H1 (cell line): ENCODE results near the gene BCHE. TPM values are rescaled to one million over a fixed set of nuclear protein-coding genes. Genes with fewer than 3 reads are reported as not detected.

ENCODE experiments used
- CTCF ChIA-PET: fragments of 300-600 bp; sonication (Branson Sonifier 250); formaldehyde crosslinking; loops from one replicate; lab custom pipeline; 2021; ENCODE audit not compliant: partially characterized antibody; lab: Charles Lee
- POLR2A ChIA-PET: fragments of 300-600 bp; sonication (Branson Sonifier 250); formaldehyde crosslinking; loops from one replicate; lab custom pipeline; 2021; ENCODE audit warnings: inconsistent platforms; ENCODE audit not compliant: partially characterized antibody; lab: Charles Lee
- DNase-seq, 2 experiments: peaks; one replicate each; pipeline versions ENCODE4 v3.0.0 to v3.0.0-alpha.2; 2010 to 2022; ENCODE audit warnings: low spot score in 2 of 2, low read depth in 1 of 2, mixed read lengths in 1 of 2
- FAIRE-seq: peaks from 2 replicates; lab custom pipeline; 2011; peaks lifted over from hg19 to GRCh38; lab: Jason Lieb, UNC
- H2AFZ ChIP-seq: 2 replicates; pipeline ENCODE4 v1.8.1; 2012; ENCODE audit warnings: low read length, inconsistent platforms
- H2AK5ac ChIP-seq: 2 replicates; pipeline ENCODE4 v1.6.1; 2013; ENCODE audit warnings: low read depth, low read length
- H2BK120ac ChIP-seq: replicated peaks from 2 replicates; pipeline ENCODE3; 2013; ENCODE audit warnings: low read depth, low read length, inconsistent platforms
- H2BK12ac ChIP-seq: 2 replicates; pipeline ENCODE4 v1.6.1; 2013; ENCODE audit warnings: low read depth, low read length
- H2BK15ac ChIP-seq: 2 replicates; pipeline ENCODE4 v1.6.1; 2013; ENCODE audit warnings: low read length
- H2BK20ac ChIP-seq: 2 replicates; pipeline ENCODE4 v1.6.1; 2013; ENCODE audit warnings: low read length
- H2BK5ac ChIP-seq: 2 replicates; pipeline ENCODE4 v1.6.1; 2013; ENCODE audit warnings: low read depth, low read length
- H3K14ac ChIP-seq: 2 replicates; pipeline ENCODE4 v1.6.1; 2013; ENCODE audit warnings: inconsistent platforms; ENCODE audit not compliant: insufficient read length
- H3K18ac ChIP-seq: 2 replicates; pipeline ENCODE4 v1.6.1; 2013; ENCODE audit warnings: low read length; ENCODE audit errors: extremely low read depth
- H3K23ac ChIP-seq: 2 replicates; pipeline ENCODE4 v1.6.1; 2013; ENCODE audit warnings: inconsistent platforms; ENCODE audit not compliant: insufficient read length
- H3K23me2 ChIP-seq: 2 replicates; pipeline ENCODE4 v1.6.1; 2013; ENCODE audit warnings: low read depth, low read length
- H3K27ac ChIP-seq: 2 replicates; pipeline ENCODE4 v1.6.1; 2011; ENCODE audit warnings: low read depth, low read length, inconsistent platforms
- H3K27me3 ChIP-seq, 4 experiments: replicated peaks in 1 of 4; 1 replicate in 1 of 4; 2 replicates in 3 of 4; pipeline versions ENCODE4 v1.6.1 to v1.8.1; 2011 to 2013; ENCODE audit warnings: low read length in 3 of 4, mild to moderate bottlenecking in 3 of 4, inconsistent platforms in 2 of 4, mixed read lengths in 2 of 4, moderate library complexity in 1 of 4; ENCODE audit not compliant: control insufficient read depth in 3 of 4, insufficient read depth in 3 of 4; ENCODE audit errors: extremely low read depth in 1 of 4
- H3K36me3 ChIP-seq, 4 experiments: 2 replicates each; pipeline versions ENCODE4 v1.6.1 to v1.8.1; 2011 to 2013; ENCODE audit warnings: mild to moderate bottlenecking in 4 of 4, low read length in 3 of 4, moderate library complexity in 2 of 4, control low read depth in 1 of 4, inconsistent platforms in 1 of 4; ENCODE audit not compliant: insufficient read depth in 4 of 4, control insufficient read depth in 2 of 4
- H3K4ac ChIP-seq: replicated peaks from 2 replicates; pipeline ENCODE3; 2013; ENCODE audit warnings: low read length, low read depth, mixed read lengths, inconsistent platforms; ENCODE audit not compliant: insufficient read length
- H3K4me1 ChIP-seq, 4 experiments: replicated peaks in 1 of 4; 1 replicate in 1 of 4; 2 replicates in 3 of 4; pipeline versions ENCODE4 v1.6.1 to v1.8.1; 2011 to 2013; ENCODE audit warnings: low read length in 3 of 4, inconsistent platforms in 2 of 4, mixed read lengths in 1 of 4; ENCODE audit not compliant: insufficient read depth in 4 of 4, control insufficient read depth in 3 of 4
- H3K4me2 ChIP-seq, 2 experiments: 2 replicates each; pipeline versions ENCODE4 v1.6.1 to v1.8.1; 2011 to 2013; ENCODE audit warnings: low read depth in 2 of 2, low read length in 2 of 2, control low read depth in 1 of 2, inconsistent platforms in 1 of 2, mild to moderate bottlenecking in 1 of 2; ENCODE audit not compliant: insufficient read depth in 1 of 2
- H3K4me3 ChIP-seq, 4 experiments: fragments of 200-600, 300-600 bp in 1 of 4; sonication (generic), shearing (Covaris generic), sonication (Bioruptor Twin) in 1 of 4; 2 replicates each; pipeline versions ENCODE4 v1.5.1 to v1.8.1; 2011 to 2016; ENCODE audit warnings: low read length in 4 of 4, low read depth in 3 of 4, control low read depth in 2 of 4, inconsistent platforms in 2 of 4, mild to moderate bottlenecking in 2 of 4, mixed read lengths in 1 of 4, moderate library complexity in 1 of 4; ENCODE audit not compliant: insufficient read depth in 2 of 4; ENCODE audit errors: extremely low read depth in 1 of 4
- H3K56ac ChIP-seq: replicated peaks from 2 replicates; pipeline ENCODE3; 2013; ENCODE audit warnings: low read depth, mild to moderate bottlenecking, mixed read lengths, low read length, inconsistent platforms; ENCODE audit not compliant: insufficient read length
- H3K79me1 ChIP-seq: 2 replicates; pipeline ENCODE4 v1.6.1; 2013; ENCODE audit warnings: low read depth, low read length, control low read depth
- H3K79me2 ChIP-seq, 2 experiments: 2 replicates each; pipeline versions ENCODE4 v1.6.1 to v1.8.1; 2012 to 2013; ENCODE audit warnings: low read length in 2 of 2, mild to moderate bottlenecking in 2 of 2, inconsistent platforms in 1 of 2; ENCODE audit not compliant: insufficient read depth in 2 of 2, control insufficient read depth in 1 of 2
- H3K9ac ChIP-seq, 4 experiments: replicated peaks in 1 of 4; 1 replicate in 1 of 4; 2 replicates in 3 of 4; pipeline versions ENCODE4 v1.6.1 to v1.8.1; 2011 to 2013; ENCODE audit warnings: low read depth in 3 of 4, low read length in 3 of 4, control low read depth in 2 of 4, mild to moderate bottlenecking in 2 of 4, moderate library complexity in 2 of 4, inconsistent platforms in 1 of 4; ENCODE audit errors: extremely low read depth in 1 of 4
- H3K9me3 ChIP-seq, 2 experiments: 2 replicates each; pipeline versions ENCODE4 v1.6.1 to v1.8.1; 2012 to 2013; ENCODE audit warnings: mild to moderate bottlenecking in 2 of 2, moderate library complexity in 2 of 2, control low read depth in 1 of 2, inconsistent platforms in 1 of 2, low read depth in 1 of 2, low read length in 1 of 2, mixed read lengths in 1 of 2; ENCODE audit not compliant: insufficient read depth in 2 of 2
- H4K20me1 ChIP-seq, 2 experiments: replicated peaks in 1 of 2; 2 replicates each; pipeline versions ENCODE3 to v1.8.1; 2011 to 2013; ENCODE audit warnings: inconsistent platforms in 2 of 2, low read length in 2 of 2, mild to moderate bottlenecking in 1 of 2; ENCODE audit not compliant: insufficient read depth in 2 of 2, control insufficient read depth in 1 of 2
- H4K5ac ChIP-seq: 2 replicates; pipeline ENCODE4 v1.6.1; 2013; ENCODE audit warnings: low read length, low read depth, mixed read lengths, inconsistent platforms; ENCODE audit not compliant: insufficient read length
- H4K8ac ChIP-seq: 2 replicates; pipeline ENCODE4 v1.8.0; 2013; ENCODE audit warnings: mild to moderate bottlenecking, moderate library complexity, low read length, inconsistent platforms; ENCODE audit not compliant: insufficient read depth; ENCODE audit errors: extremely low read depth
- H4K91ac ChIP-seq: replicated peaks from 2 replicates; pipeline ENCODE3; 2013; ENCODE audit warnings: low read length, mixed read lengths, inconsistent platforms; ENCODE audit not compliant: insufficient read length
- ASH2L ChIP-seq: fragments of 200-600, 300-600 bp; sonication (generic); IDR thresholded peaks from one replicate; pipeline ENCODE4 v1.7.1; 2017; ENCODE audit warnings: low read length
- BCL11A ChIP-seq, 2 experiments: IDR thresholded peaks; one replicate each; pipeline ENCODE4 v1.6.1; 2011; ENCODE audit warnings: low read depth in 2 of 2, low read length in 2 of 2, mild to moderate bottlenecking in 2 of 2
- BRCA1 ChIP-seq: IDR thresholded peaks from 2 replicates; pipeline ENCODE4 v1.6.1; 2012; ENCODE audit warnings: low read depth, low read length, improper control_type of control experiment
- CHD1 ChIP-seq: IDR thresholded peaks from 2 replicates; pipeline ENCODE4 v1.6.1; 2012; ENCODE audit warnings: low read depth, low read length, improper control_type of control experiment
- KDM4A ChIP-seq: IDR thresholded peaks from one replicate; pipeline ENCODE4 v1.7.1; 2012; ENCODE audit warnings: low read depth, mild to moderate bottlenecking, moderate library complexity, low read length, inconsistent platforms; ENCODE audit not compliant: severe bottlenecking
- POLR2A ChIP-seq, 2 experiments: IDR thresholded peaks; 1 replicate in 1 of 2; 2 replicates in 1 of 2; pipeline ENCODE4 v1.6.1; 2011; ENCODE audit warnings: low read depth in 2 of 2, low read length in 2 of 2, mild to moderate bottlenecking in 2 of 2; ENCODE audit errors: control extremely low read depth in 1 of 2
- SIRT6 ChIP-seq: IDR thresholded peaks from one replicate; pipeline ENCODE4 v1.7.1; 2012; ENCODE audit warnings: low read length, inconsistent platforms
- SIX5 ChIP-seq: IDR thresholded peaks from 2 replicates; pipeline ENCODE4 v1.6.1; 2011; ENCODE audit warnings: mild to moderate bottlenecking, low read depth, low read length
- TBP ChIP-seq: IDR thresholded peaks from 2 replicates; pipeline ENCODE4 v1.6.1; 2011; ENCODE audit warnings: low read depth, low read length, improper control_type of control experiment
- USF2 ChIP-seq: IDR thresholded peaks from 2 replicates; pipeline ENCODE4 v1.6.1; 2011; ENCODE audit warnings: low read length, improper control_type of control experiment
- YY1 ChIP-seq: IDR thresholded peaks from 2 replicates; pipeline ENCODE4 v1.6.1; 2011; ENCODE audit warnings: low read depth, mild to moderate bottlenecking, low read length
- ZNF274 ChIP-seq: IDR thresholded peaks from 2 replicates; pipeline ENCODE4 v1.7.0; 2012; ENCODE audit warnings: low read length, borderline replicate concordance; ENCODE audit errors: extremely low read depth
- polyA plus RNA-seq, 7 experiments: library from polyadenylated mRNA; depleted of rRNA in 3 of 7; stranded (reverse) in 5 of 7; unstranded in 2 of 7; fragments of >200 nt in 5 of 7; fragments of 200-250 nt in 2 of 7; gene quantifications; 1 replicate in 5 of 7; 2 replicates in 1 of 7; 4 replicates in 1 of 7; pipeline versions ENCODE4 v1.2.1 to v1.2.3, GENCODE V29; 2011 to 2013; ENCODE audit warnings: missing spikeins in 2 of 7, mixed read lengths in 2 of 7
- total RNA-seq: library from RNA; stranded (reverse); fragmentation: NEBNext Ultra II Directional; extraction: Animal tissue kit (Norgen Biotek cat#: 25700); gene quantifications from 2 replicates; pipeline ENCODE4 v1.2.1, GENCODE V29; 2021

BCHE gene
- total and polyA plus RNA-seq, 2 of the 8 experiments (the other 6 are each of a cell fraction or from before 2014, with no cell fraction given) = 0.56 to 1.9 TPM

DNA sequence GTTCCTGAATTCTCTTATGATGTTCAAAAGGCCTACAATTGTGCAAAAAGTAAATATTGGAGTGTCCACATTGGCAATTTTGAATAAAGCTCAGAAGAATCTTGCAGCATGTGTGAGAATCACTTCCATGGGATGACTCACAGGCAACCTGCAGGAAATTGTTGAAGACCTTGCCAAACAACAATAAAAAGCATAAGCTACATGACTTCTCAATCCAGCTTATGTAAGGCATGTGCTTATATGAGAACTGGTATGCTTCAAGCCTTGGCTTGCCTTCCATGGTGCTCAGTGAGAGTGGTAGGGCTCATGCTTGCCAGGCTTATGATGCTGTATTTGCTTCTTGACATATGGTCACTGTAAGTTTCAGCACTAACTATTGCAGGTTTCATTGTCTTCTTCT is 18.4 kb upstream of the BCHE start:
- H3K27ac ChIP-seq = no peak overlapping the region
- ChIA-PET POLR2A (no interaction called here), CTCF (interaction anchor here (0.6 to 4.2 kb wide), 21 partner anchors 8 to 1176 kb away, joined by 3 to 25 read pairs (median 3); no protein-coding TSS in a partner anchor)
- no peak overlapping the region for H4K91ac ChIP-seq
- H2BK5ac ChIP-seq = no peak overlapping the region
- no peaks in the 10 kb centered on the region for H3K79me1 ChIP-seq
- no peaks in the 10 kb centered on the region for H3K36me3 ChIP-seq
- H3K4me1 ChIP-seq = peaks cover 0 to 3% (median 0%) of the 10 kb centered on the region in 4 experiments; a peak in 1 of 7 replicates
- no peak overlapping the region for H3K4me2 ChIP-seq
- H4K8ac ChIP-seq = no peak overlapping the region
- H3K79me2 ChIP-seq = no peaks in the 10 kb centered on the region
- H2AFZ ChIP-seq = no peak overlapping the region
- H2BK15ac ChIP-seq = no peak overlapping the region
- H3K9me3 ChIP-seq = no peaks in the 10 kb centered on the region
- TF ChIP-seq KDM4A (no peak), USF2 (no peak), SIRT6 (no peak), BRCA1 (no peak), TBP (no peak), SIX5 (no peak), ASH2L (no peak), BCL11A (IDR thresholded peaks at IDR 0.05; ENCODE audit: low read depth in 2 of 2, low read length in 2 of 2) (no peak), CHD1 (no peak), ZNF274 (no peak), POLR2A (IDR thresholded peaks at IDR 0.05; ENCODE audit: control extremely low read depth in 1 of 2, low read depth in 2 of 2, low read length in 2 of 2) (no peak), YY1 (no peak)
- H2AK5ac ChIP-seq = no peak overlapping the region
- no peak overlapping the region for H3K4me3 ChIP-seq
- H4K5ac ChIP-seq = no peak overlapping the region
- H3K23ac ChIP-seq = no peak overlapping the region
- no peak overlapping the region for H3K18ac ChIP-seq
- no peak overlapping the region for H2BK12ac ChIP-seq
- H3K27me3 ChIP-seq = no peaks in the 10 kb centered on the region
- no peaks in the 10 kb centered on the region for H3K23me2 ChIP-seq
- H2BK120ac ChIP-seq = no peak overlapping the region
- no peak overlapping the region for H3K14ac ChIP-seq
- FAIRE-seq (no peak), DNase-seq (no peak)
- no peaks in the 10 kb centered on the region for H4K20me1 ChIP-seq
- no peak overlapping the region for H3K4ac ChIP-seq
- H2BK20ac ChIP-seq = no peak overlapping the region
- H3K9ac ChIP-seq = no peak overlapping the region
- H3K56ac ChIP-seq = no peak overlapping the region
